ENCODE data around the gene KCND1.

Gene KCND1

DNA sequence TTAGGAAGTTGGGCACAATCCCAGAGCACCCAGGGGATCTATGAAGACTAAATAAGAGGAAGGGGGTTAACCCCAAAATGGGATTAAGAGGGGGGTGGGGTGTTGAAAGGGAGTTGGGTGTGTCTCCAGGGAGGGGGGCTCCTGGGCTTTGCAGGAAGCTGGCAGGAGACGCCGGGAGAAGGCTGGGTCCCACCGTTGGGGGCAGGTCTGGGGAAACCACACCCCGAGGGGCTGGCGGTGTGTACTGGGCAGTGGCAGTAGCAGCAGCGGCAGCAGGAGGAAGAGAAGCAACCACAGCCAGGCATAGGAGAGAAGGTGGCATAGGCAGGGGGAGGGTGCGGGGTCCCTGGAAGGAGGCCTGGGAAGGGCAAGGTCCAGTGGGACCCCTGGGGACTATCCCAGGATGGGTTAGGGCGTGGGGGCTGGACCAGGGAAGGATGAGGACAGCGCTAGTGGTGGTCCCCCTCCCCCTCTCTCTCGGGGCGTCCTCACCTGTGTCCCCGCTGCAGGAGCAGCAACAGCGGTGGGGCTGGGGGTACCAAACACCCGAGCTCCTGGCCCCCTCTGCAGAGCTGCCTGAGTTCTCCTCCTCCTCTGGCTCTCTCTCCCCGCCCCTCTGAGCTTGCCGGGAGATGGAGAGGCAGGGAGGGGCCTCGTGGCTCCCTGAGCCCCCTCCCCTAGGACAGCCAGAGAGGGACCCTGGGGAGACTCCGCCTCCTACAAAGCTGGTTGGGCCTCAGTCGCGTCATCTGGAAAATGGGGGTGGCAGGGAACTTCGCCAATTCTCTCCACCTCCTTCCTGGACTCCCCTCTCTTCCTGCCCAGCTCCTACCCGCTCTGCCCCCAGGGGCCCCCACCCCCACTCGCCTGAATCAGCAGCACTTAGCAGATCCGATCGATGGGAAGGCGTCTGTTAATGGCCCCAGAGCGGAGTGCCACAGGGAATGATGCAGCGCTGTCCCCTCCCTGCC lies at the start of gene KCND1:
TSS of gene KCND1 (minus strand) at position 596 of the 971 bp plus-strand sequence. CDS start 1,573 bp downstream, outside the sequence.
- DNase-seq (ENCODE audit: low read depth, low spot score): no peak
- TF ChIP-seq, protein P1, sequence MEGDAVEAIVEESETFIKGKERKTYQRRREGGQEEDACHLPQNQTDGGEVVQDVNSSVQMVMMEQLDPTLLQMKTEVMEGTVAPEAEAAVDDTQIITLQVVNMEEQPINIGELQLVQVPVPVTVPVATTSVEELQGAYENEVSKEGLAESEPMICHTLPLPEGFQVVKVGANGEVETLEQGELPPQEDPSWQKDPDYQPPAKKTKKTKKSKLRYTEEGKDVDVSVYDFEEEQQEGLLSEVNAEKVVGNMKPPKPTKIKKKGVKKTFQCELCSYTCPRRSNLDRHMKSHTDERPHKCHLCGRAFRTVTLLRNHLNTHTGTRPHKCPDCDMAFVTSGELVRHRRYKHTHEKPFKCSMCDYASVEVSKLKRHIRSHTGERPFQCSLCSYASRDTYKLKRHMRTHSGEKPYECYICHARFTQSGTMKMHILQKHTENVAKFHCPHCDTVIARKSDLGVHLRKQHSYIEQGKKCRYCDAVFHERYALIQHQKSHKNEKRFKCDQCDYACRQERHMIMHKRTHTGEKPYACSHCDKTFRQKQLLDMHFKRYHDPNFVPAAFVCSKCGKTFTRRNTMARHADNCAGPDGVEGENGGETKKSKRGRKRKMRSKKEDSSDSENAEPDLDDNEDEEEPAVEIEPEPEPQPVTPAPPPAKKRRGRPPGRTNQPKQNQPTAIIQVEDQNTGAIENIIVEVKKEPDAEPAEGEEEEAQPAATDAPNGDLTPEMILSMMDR (IDR thresholded peaks at IDR 0.05; ENCODE audit: insufficient read depth, low read length, missing control alignments): no peak
- peak within 1 kb of the TSS; percentile 54 for H3K4me3 ChIP-seq (ENCODE audit: low read depth, low read length)
- ChIA-PET POLR2A (interaction anchor here (1.0 kb wide), 1 partner anchor 72 kb away, joined by 4 read pairs; no protein-coding TSS in a partner anchor), CTCF (interaction anchor here (0.8 to 1.8 kb wide), 8 partner anchors 11 to 90 kb away, joined by 3 to 6 read pairs (median 4); no protein-coding TSS in a partner anchor)

DNA sequence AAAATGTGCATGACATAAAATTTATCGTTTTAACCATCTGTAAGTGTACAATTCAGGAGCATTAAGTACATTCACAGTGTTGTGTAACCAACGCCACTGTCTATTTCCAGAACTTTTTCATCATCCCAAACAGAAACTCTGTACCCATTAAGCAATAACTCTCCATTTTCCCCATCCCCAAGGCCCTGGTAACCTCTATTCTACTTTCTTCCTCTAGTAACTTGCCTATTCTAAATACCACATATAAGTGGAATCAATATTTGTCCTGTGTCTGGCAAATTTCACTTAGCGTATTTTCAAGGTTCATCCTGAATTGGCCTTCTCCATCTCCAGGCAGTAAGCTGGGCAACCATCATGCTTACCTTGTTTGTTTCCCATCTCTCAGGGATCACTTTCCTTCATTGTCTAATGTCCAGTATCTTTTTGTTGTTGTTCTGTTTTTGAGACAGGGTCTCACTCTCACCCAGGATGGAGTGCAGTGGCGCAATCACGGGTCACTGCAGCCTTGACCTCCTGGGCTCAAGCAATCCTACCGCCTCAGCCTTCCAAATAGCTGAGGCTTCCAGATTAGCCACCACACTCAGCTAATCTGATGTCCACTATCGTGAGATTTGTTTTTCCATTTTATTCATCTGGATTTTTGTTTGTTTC lies 48.1 kb upstream of the KCND1 start:
- DNase-seq (ENCODE audit: low read depth, low spot score): no peak
- ChIA-PET POLR2A (interaction anchor here (0.6 kb wide), 1 partner anchor 19 kb away, joined by 4 read pairs; no protein-coding TSS in a partner anchor), CTCF (no interaction called here)
- no peak overlapping the region for H3K4me3 ChIP-seq (ENCODE audit: low read depth, low read length)
- TF ChIP-seq, protein P1 (IDR thresholded peaks at IDR 0.05; ENCODE audit: insufficient read depth, low read length, missing control alignments): no peak

- ChIA-PET CTCF (no interaction called here), POLR2A (interaction anchor here (0.6 kb wide), 1 partner anchor 19 kb away, joined by 4 read pairs; no protein-coding TSS in a partner anchor)
- TF ChIP-seq, protein P1 (IDR thresholded peaks at IDR 0.05; ENCODE audit: insufficient read depth, low read length, missing control alignments): no peak
- DNase-seq (ENCODE audit: low read depth, low spot score): no peak
- H3K4me3 ChIP-seq (ENCODE audit: low read depth, low read length): no peak overlapping the region
Observed at GRCh38 chrX:49019050-49019449, 47.4 kb upstream of the KCND1 start.

DNA sequence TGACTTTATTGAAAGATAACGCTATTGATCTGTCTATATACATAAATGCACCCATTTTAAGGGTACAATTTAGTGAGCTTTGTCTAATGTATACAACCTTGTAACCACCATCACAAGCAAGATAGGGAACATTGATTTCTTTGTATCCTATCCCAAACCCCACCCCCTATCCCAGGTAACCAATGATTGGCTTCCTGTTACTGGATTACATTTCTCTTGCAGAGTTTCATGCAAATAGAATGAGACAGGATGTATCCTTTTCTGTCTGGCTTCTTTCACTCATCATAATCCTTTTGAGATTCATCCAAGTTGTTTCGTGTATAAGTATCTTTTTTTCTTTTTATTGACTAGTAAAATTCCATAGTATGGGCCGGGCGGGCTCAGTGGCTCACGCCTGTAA lies 32.1 kb upstream of the KCND1 start:
- POLR2A ChIA-PET: no interaction called here

DNA sequence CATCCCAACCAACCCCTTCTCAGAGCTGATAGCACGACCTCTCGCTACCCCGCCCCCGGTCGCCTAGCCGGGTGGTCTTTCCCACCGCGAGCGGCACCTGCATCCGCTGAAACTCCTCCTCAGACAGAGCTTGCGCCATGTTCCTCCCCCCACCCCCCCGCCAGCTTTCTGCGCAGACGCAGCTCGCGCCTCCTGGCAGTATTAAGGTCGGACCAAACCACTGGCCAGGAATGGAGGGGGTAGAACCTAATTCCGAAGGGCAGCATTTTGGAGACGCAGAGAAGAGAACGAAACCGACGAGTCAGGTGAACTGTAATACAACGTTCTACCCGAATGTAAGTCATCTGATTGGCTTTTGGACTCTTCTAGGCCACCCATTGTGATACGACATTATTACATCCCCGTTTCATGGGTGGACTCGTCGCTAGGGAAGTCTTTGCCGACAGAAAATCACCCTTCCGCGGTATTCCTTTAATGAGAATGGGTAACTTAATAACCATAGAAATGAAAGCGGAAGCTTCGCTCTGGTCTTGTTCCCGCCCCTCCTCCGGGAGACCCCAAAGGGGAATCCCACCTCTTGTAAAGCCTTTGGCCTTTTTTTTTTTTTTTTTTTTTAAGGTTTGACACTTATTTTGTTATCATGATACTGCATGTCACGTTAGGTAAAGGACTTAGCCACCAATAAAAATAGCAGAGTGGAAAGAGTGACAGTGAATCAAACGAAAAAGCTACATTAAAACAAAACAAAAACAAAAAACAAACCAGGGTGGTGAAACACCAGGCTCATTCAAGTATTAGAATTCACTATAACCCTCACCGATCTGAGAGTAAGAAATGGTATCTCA lies 30.7 kb upstream of the KCND1 start, which contains the start of gene GRIPAP1:
TSS of gene GRIPAP1 (minus strand) at position 174 of the 845 bp plus-strand sequence. CDS start at position 139, 35 bp downstream.
- peak within 1 kb of the TSS; percentile 75 for H3K4me3 ChIP-seq (ENCODE audit: low read depth, low read length)
- ChIA-PET POLR2A (interaction anchor here (0.6 to 1.3 kb wide), 5 partner anchors 11 to 44 kb away, joined by 3 to 8 read pairs (median 4); partner anchors contain the start of gene TFE3), CTCF (interaction anchor here (1.0 kb wide), 1 partner anchor 38 kb away, joined by 3 read pairs; no protein-coding TSS in a partner anchor)
- peak; percentile 90 for DNase-seq (ENCODE audit: low read depth, low spot score)
- TF ChIP-seq, protein P1 (IDR thresholded peaks at IDR 0.05; ENCODE audit: insufficient read depth, low read length, missing control alignments): no peak

More for the DNA sequence above, 32.1 kb upstream of the KCND1 start:
- CTCF ChIA-PET: no interaction called here
- TF ChIP-seq, protein P1 (IDR thresholded peaks at IDR 0.05; ENCODE audit: insufficient read depth, low read length, missing control alignments): no peak
- no peak for DNase-seq (ENCODE audit: low read depth, low spot score)
- no peak overlapping the region for H3K4me3 ChIP-seq (ENCODE audit: low read depth, low read length)

Measured in AG04449 (cell line).